ENCODE measurements around the gene KRTAP13-4.

DNA sequence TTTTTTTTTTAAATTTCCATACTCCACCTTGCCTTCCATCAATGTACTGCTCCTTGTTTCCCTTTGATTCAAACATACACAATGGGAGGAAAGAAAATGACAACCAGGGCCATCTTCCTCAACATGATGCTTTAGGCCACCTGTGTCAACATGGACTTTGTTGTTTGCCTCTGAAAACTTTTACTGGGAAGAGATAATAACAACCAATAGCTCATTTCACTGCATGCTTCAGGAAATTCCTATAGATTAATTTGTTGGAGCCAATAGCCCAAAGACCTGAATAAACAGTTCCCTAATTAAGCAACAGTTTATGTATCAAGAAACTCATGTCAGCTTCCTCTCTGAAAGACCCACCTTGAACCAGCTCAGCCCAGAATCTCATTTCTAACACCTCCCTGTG lies 13.2 kb downstream of the KRTAP13-4 start:
- TF ChIP-seq GATA2 (IDR thresholded peaks at IDR 0.05; ENCODE audit: low read depth, low read length) (no peak), GATA3 (IDR thresholded peaks at IDR 0.05; ENCODE audit: low read depth, low read length) (no peak)

All from SH-SY5Y (cell line).